Type B pancreatic cell (in vitro differentiated cells): ENCODE results near the gene PSG11. TPM values are rescaled to one million over a fixed set of nuclear protein-coding genes. Genes with fewer than 3 reads are reported as not detected.
"Not testable (repeated sequence)": the region's sequence is repeated elsewhere in the genome, so short reads cannot be mapped to it uniquely, and the experiment has no call there.

Experiments used
- DNase-seq: peaks from one replicate; pipeline ENCODE4 v3.0.0; 2021; ENCODE audit warnings: mixed read lengths; ENCODE audit not compliant: unreplicated experiment; ENCODE audit errors: extremely low spot score
- H3K27ac Mint-ChIP-seq: 2 replicates; pipeline ENCODE4 v1.8.0; 2021; ENCODE audit warnings: mild to moderate bottlenecking, mixed read lengths
- H3K27me3 Mint-ChIP-seq: 2 replicates; pipeline ENCODE4 v1.8.0; 2021; ENCODE audit warnings: mixed read lengths
- H3K36me3 Mint-ChIP-seq: 2 replicates; pipeline ENCODE4 v1.8.0; 2021; ENCODE audit warnings: mixed read lengths
- H3K4me1 Mint-ChIP-seq: one replicate; pipeline ENCODE4 v1.8.0; 2021; ENCODE audit warnings: mixed read lengths; ENCODE audit not compliant: unreplicated experiment
- H3K4me3 Mint-ChIP-seq: 2 replicates; pipeline ENCODE4 v1.8.0; 2021; ENCODE audit warnings: mild to moderate bottlenecking, mixed read lengths
- H3K9me3 Mint-ChIP-seq: 2 replicates; pipeline ENCODE4 v1.8.0; 2021; ENCODE audit warnings: mixed read lengths
- CTCF ChIP-seq: fragments of 200-600 bp; sonication (generic); conservative IDR thresholded peaks from 2 replicates; pipeline ENCODE4 v1.5.0; 2021; ENCODE audit warnings: antibody characterized with exemption, mild to moderate bottlenecking
- total RNA-seq: library from RNA; stranded (reverse); gene quantifications from 2 replicates; pipeline ENCODE4 v1.2.1, GENCODE V29; 2021; ENCODE audit warnings: low replicate concordance

The PSG11 gene
- total RNA-seq, 1 donor from 2014 or later: not detected

GRCh38 chr19:42985588-42985987 lies 40.7 kb downstream of the PSG11 start:
- no peak for DNase-seq
- no peaks in the 10 kb centered on the region for H3K9me3 Mint-ChIP-seq
- H3K4me1 Mint-ChIP-seq: no peaks in the 10 kb centered on the region
- H3K27me3 Mint-ChIP-seq: no peaks in the 10 kb centered on the region
- H3K4me3 Mint-ChIP-seq: no peak overlapping the region
- TF ChIP-seq CTCF: no peak
- no peaks in the 10 kb centered on the region for H3K36me3 Mint-ChIP-seq
- no peak overlapping the region for H3K27ac Mint-ChIP-seq

GRCh38 chr19:42982111-42982510 lies 44.2 kb downstream of the PSG11 start:
- H3K4me1 Mint-ChIP-seq, H3K4me3 Mint-ChIP-seq, H3K27ac Mint-ChIP-seq, H3K27me3 Mint-ChIP-seq, H3K36me3 Mint-ChIP-seq, H3K9me3 Mint-ChIP-seq, DNase-seq: not testable (repeated sequence)

DNA sequence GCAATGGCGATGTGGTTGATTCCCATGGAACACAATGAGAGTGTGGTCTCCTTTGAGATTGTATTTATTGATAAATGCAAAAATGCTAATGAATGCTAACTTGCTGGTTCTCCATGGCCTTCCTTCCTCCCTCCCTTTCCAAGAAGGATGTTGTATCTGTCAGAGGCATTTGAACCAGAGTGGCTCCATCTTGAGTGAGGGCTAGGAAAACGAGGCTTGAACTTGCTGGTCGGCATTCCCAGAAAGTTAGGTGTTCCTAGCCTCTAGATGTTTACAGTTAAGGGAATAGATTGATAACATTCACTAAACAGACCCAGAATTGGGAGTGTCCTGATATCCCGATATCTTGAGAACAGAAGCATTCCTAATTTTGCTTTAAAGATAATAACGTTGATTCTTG lies 54.8 kb downstream of the PSG11 start:
- not testable (repeated sequence) for H3K27ac Mint-ChIP-seq, H3K4me3 Mint-ChIP-seq, H3K27me3 Mint-ChIP-seq, DNase-seq, H3K4me1 Mint-ChIP-seq, H3K36me3 Mint-ChIP-seq
- peaks cover 12% of the 10 kb centered on the region for H3K9me3 Mint-ChIP-seq

DNA sequence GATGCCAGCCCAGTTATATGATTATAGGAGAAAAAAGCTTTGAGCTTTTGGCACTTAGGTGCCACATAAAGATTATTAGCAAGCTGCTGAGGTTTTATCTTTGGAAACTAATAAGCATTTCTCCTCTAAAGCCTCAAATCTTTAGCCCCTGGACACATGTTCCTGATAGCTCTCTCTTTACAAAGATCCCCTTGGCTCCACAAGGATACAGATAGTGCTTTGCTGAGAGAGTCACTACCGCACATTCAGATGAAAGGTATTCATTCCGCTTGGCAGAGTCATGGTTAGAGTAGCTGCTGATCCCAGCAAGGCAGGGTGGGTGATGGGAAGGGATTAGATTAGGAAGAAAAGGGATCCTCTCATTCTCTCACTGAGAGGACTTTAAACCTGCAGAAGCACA lies 61.1 kb downstream of the PSG11 start:
- no peak for DNase-seq
- Mint-ChIP-seq H3K27me3 (no peaks in the 10 kb centered on the region), H3K9me3 (peaks cover 14% of the 10 kb centered on the region), H3K4me1 (no peaks in the 10 kb centered on the region), H3K36me3 (no peaks in the 10 kb centered on the region), H3K27ac (no peak overlapping the region), H3K4me3 (no peak overlapping the region)
- TF ChIP-seq CTCF: no peak

GRCh38 chr19:42961119-42961518 lies 65.2 kb downstream of the PSG11 start:
- H3K36me3 Mint-ChIP-seq: no peaks in the 10 kb centered on the region
- H3K27ac Mint-ChIP-seq: no peak overlapping the region
- no peak for DNase-seq
- no peak for TF ChIP-seq CTCF
- H3K4me1 Mint-ChIP-seq: no peaks in the 10 kb centered on the region
- peaks cover 6% of the 10 kb centered on the region for H3K9me3 Mint-ChIP-seq
- no peaks in the 10 kb centered on the region for H3K27me3 Mint-ChIP-seq
- H3K4me3 Mint-ChIP-seq: no peak overlapping the region

Other genes with a start within 250 kb of the PSG11 start
- not detected in 2 replicates for gene PSG1, start 146.8 kb downstream of the PSG11 start, total RNA-seq
- gene PSG6, start 108.6 kb downstream of the PSG11 start, total RNA-seq: not detected in 2 replicates
- not detected in 2 replicates for gene PSG7, start 89.3 kb downstream of the PSG11 start, total RNA-seq
- gene PSG2, start 56.2 kb upstream of the PSG11 start, total RNA-seq: not detected in 2 replicates
- not detected in 2 replicates for gene PSG5, start 160.1 kb upstream of the PSG11 start, total RNA-seq
- gene PSG4, start 179.2 kb upstream of the PSG11 start, total RNA-seq: not detected in 2 replicates
- not detected in 2 replicates for gene PSG9, start 243.1 kb upstream of the PSG11 start, total RNA-seq